ENCODE data around the gene DZANK1. TPM values are rescaled to one million over a fixed set of nuclear protein-coding genes. Genes with fewer than 3 reads are reported as not detected.
"Not testable (repeated sequence)": the region's sequence is repeated elsewhere in the genome, so short reads cannot be mapped to it uniquely, and the experiment has no call there.

The DZANK1 gene
- 4.8 TPM for polyA plus RNA-seq (2012; ENCODE audit: low read depth, missing spikeins)

GRCh38 chr20:18466894-18467730 is at the start of gene DZANK1, which contains the start of gene POLR3F:
Gene DZANK1 (minus strand): TSS chr20:18467030. CDS start chr20:18465358, 1,672 bp downstream.
Gene POLR3F (plus strand): TSS chr20:18467390. CDS start chr20:18467507, 117 bp downstream.
- peak; percentile 92 for DNase-seq (ENCODE audit: insufficient read length, low spot score)
- FAIRE-seq, result peak; percentile 94

GRCh38 chr20:18515973-18516372 is 49.1 kb upstream of the DZANK1 start:
- no peak for FAIRE-seq
- no peak for DNase-seq (ENCODE audit: insufficient read length, low spot score)
- TF ChIP-seq POLR2A (IDR thresholded peaks at IDR 0.05; ENCODE audit: low read depth, low read length) (no peak), PAX5 (IDR thresholded peaks at IDR 0.05; ENCODE audit: insufficient read depth, low read length, severe bottlenecking) (no peak), POU2F2 (IDR thresholded peaks at IDR 0.05; ENCODE audit: low read depth, low read length) (no peak), TAF1 (IDR thresholded peaks at IDR 0.05; ENCODE audit: low read depth, low read length) (no peak), POLR2AphosphoS5 (IDR thresholded peaks at IDR 0.05; ENCODE audit: low read depth, low read length) (no peak), SPI1 (IDR thresholded peaks at IDR 0.05; ENCODE audit: low read depth, low read length) (no peak)

More at GRCh38 chr20:18466894-18467730, at the start of gene DZANK1, which contains the start of gene POLR3F:
- peak; percentile 70; the same call in 1 of the 2 replicates for TF ChIP-seq POLR2A (IDR thresholded peaks at IDR 0.05; ENCODE audit: low read depth, low read length)
- TF ChIP-seq PAX5 (IDR thresholded peaks at IDR 0.05; ENCODE audit: insufficient read depth, low read length, severe bottlenecking), result no peak
- 0 out of 2 replicates have a peak, but pooled peaks have one; percentile 27 for TF ChIP-seq SPI1 (IDR thresholded peaks at IDR 0.05; ENCODE audit: low read depth, low read length)
- TF ChIP-seq TAF1 (IDR thresholded peaks at IDR 0.05; ENCODE audit: low read depth, low read length), result 0 out of 2 replicates have a peak, but pooled peaks have one; percentile 43
- TF ChIP-seq POU2F2 (IDR thresholded peaks at IDR 0.05; ENCODE audit: low read depth, low read length), result no peak
- peak; percentile 78 for TF ChIP-seq POLR2AphosphoS5 (IDR thresholded peaks at IDR 0.05; ENCODE audit: low read depth, low read length)

DNA sequence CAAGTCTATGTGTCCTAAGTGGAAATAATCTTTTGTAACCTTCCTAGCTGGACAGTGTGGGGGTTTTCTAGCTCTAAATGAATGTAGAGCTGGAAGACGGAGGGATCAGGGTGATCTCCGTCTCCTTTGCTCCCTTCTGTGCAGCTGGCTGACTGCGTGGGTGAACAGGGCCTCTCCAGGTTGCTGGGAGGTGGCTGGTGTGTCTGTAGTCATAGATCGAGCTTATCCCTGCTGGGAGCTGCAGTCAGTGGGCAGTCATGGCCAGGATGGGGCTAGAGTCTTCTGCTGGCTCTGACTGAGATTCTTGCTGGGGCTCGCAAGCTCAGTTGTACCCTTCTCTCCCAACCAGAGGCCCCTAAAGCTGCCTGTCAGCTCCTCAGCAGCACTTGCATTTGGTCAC is 47.3 kb upstream of the DZANK1 start:
- FAIRE-seq (no peak), DNase-seq (ENCODE audit: insufficient read length, low spot score) (no peak)
- no peak for TF ChIP-seq TAF1 (IDR thresholded peaks at IDR 0.05; ENCODE audit: low read depth, low read length)
- TF ChIP-seq PAX5 (IDR thresholded peaks at IDR 0.05; ENCODE audit: insufficient read depth, low read length, severe bottlenecking), result no peak
- TF ChIP-seq POU2F2 (IDR thresholded peaks at IDR 0.05; ENCODE audit: low read depth, low read length), result no peak
- TF ChIP-seq POLR2A (IDR thresholded peaks at IDR 0.05; ENCODE audit: low read depth, low read length), result no peak
- TF ChIP-seq POLR2AphosphoS5 (IDR thresholded peaks at IDR 0.05; ENCODE audit: low read depth, low read length), result no peak

- FAIRE-seq (no peak), DNase-seq (ENCODE audit: insufficient read length, low spot score) (no peak)
- no peak for TF ChIP-seq POU2F2 (IDR thresholded peaks at IDR 0.05; ENCODE audit: low read depth, low read length)
- TF ChIP-seq SPI1 (IDR thresholded peaks at IDR 0.05; ENCODE audit: low read depth, low read length), result no peak
- no peak for TF ChIP-seq TAF1 (IDR thresholded peaks at IDR 0.05; ENCODE audit: low read depth, low read length)
- no peak for TF ChIP-seq PAX5 (IDR thresholded peaks at IDR 0.05; ENCODE audit: insufficient read depth, low read length, severe bottlenecking)
- no peak for TF ChIP-seq POLR2AphosphoS5 (IDR thresholded peaks at IDR 0.05; ENCODE audit: low read depth, low read length)
- TF ChIP-seq POLR2A (IDR thresholded peaks at IDR 0.05; ENCODE audit: low read depth, low read length), result no peak
These were observed 46.4 kb upstream of the DZANK1 start for GRCh38 chr20:18513208-18513607.

DNA sequence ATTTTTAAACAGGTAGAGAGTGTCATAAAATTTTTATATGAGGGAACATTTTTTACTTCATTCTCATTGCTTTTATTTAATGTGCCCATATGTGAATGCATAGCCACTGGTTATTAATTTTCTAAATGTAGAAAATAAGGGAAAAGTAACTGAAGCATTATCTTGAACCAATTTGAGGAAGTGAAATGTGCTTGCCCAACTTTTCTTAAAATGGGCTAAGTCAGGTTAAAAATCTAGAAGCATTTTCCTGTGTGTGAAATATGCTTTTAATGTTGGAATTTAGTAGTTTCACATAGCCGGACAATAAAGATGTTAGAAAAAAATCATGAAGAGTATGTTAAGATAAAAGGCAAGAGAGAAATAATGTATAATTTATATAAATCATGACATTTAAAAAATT is 44.7 kb upstream of the DZANK1 start:
- peak; percentile 71 for TF ChIP-seq SPI1 (IDR thresholded peaks at IDR 0.05; ENCODE audit: low read depth, low read length)
- TF ChIP-seq PAX5 (IDR thresholded peaks at IDR 0.05; ENCODE audit: insufficient read depth, low read length, severe bottlenecking), result no peak
- TF ChIP-seq TAF1 (IDR thresholded peaks at IDR 0.05; ENCODE audit: low read depth, low read length), result no peak
- TF ChIP-seq POU2F2 (IDR thresholded peaks at IDR 0.05; ENCODE audit: low read depth, low read length), result no peak
- TF ChIP-seq POLR2AphosphoS5 (IDR thresholded peaks at IDR 0.05; ENCODE audit: low read depth, low read length), result no peak
- TF ChIP-seq POLR2A (IDR thresholded peaks at IDR 0.05; ENCODE audit: low read depth, low read length), result no peak
- FAIRE-seq (no peak), DNase-seq (ENCODE audit: insufficient read length, low spot score) (no peak)

- FAIRE-seq, result peak; percentile 98
- peak; percentile 88 for DNase-seq (ENCODE audit: insufficient read length, low spot score)
- TF ChIP-seq PAX5 (IDR thresholded peaks at IDR 0.05; ENCODE audit: insufficient read depth, low read length, severe bottlenecking) (no peak), POLR2AphosphoS5 (IDR thresholded peaks at IDR 0.05; ENCODE audit: low read depth, low read length) (peak; percentile 87), POU2F2 (IDR thresholded peaks at IDR 0.05; ENCODE audit: low read depth, low read length) (peak; percentile 95), TAF1 (IDR thresholded peaks at IDR 0.05; ENCODE audit: low read depth, low read length) (peak; percentile 72), SPI1 (IDR thresholded peaks at IDR 0.05; ENCODE audit: low read depth, low read length) (no peak), POLR2A (IDR thresholded peaks at IDR 0.05; ENCODE audit: low read depth, low read length) (peak; percentile 86)
These were observed 40.7 kb upstream of the DZANK1 start, which contains the start of gene SEC23B for GRCh38 chr20:18507218-18508191. Gene SEC23B (plus strand): TSS chr20:18507940. CDS start chr20:18510836, 2,896 bp downstream.

- FAIRE-seq (no peak), DNase-seq (ENCODE audit: insufficient read length, low spot score) (no peak)
- TF ChIP-seq POLR2AphosphoS5 (IDR thresholded peaks at IDR 0.05; ENCODE audit: low read depth, low read length), result no peak
- TF ChIP-seq SPI1 (IDR thresholded peaks at IDR 0.05; ENCODE audit: low read depth, low read length), result no peak
- no peak for TF ChIP-seq POLR2A (IDR thresholded peaks at IDR 0.05; ENCODE audit: low read depth, low read length)
- no peak for TF ChIP-seq PAX5 (IDR thresholded peaks at IDR 0.05; ENCODE audit: insufficient read depth, low read length, severe bottlenecking)
- no peak for TF ChIP-seq POU2F2 (IDR thresholded peaks at IDR 0.05; ENCODE audit: low read depth, low read length)
These were observed 39.9 kb upstream of the DZANK1 start for GRCh38 chr20:18506744-18507143.

DNA sequence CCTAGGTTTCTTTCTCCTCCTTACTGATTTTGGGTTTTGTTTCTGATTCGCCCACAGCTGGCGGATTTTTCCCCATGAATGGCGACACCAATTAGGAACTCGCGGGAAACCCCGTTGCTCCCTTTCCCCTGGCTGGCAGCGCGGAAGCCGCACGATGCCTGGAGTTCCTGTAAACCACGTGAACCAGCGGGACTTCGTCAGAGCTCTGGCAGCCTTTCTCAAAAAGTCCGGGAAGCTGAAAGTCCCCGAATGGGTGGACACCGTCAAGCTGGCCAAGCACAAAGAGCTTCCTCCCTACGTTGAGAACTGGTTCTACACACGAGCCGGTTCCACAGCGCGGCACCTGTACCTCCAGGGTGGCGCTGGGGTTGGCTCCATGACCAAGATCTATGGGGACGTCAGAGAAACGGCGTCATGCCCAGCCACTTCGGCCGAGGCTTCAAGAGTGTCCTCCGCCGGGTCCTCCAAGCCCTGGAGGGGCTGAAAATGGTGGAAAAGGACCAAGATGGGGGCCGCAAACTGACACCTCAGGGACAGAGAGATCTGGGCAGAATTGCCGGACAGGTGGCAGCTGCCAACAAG is 37.7 kb upstream of the DZANK1 start:
- no peak for FAIRE-seq
- DNase-seq (ENCODE audit: insufficient read length, low spot score), result no peak
- TF ChIP-seq PAX5 (IDR thresholded peaks at IDR 0.05; ENCODE audit: insufficient read depth, low read length, severe bottlenecking) (no peak), POU2F2 (IDR thresholded peaks at IDR 0.05; ENCODE audit: low read depth, low read length) (no peak), POLR2A (IDR thresholded peaks at IDR 0.05; ENCODE audit: low read depth, low read length) (no peak), SPI1 (IDR thresholded peaks at IDR 0.05; ENCODE audit: low read depth, low read length) (no peak), POLR2AphosphoS5 (IDR thresholded peaks at IDR 0.05; ENCODE audit: low read depth, low read length) (no peak), TAF1 (IDR thresholded peaks at IDR 0.05; ENCODE audit: low read depth, low read length) (no peak)

GRCh38 chr20:18501672-18502071 is 34.8 kb upstream of the DZANK1 start:
- not testable (repeated sequence) for FAIRE-seq; DNase-seq (ENCODE audit: insufficient read length, low spot score)
